ENCODE results near the gene ELOVL6. TPM values are rescaled to one million over a fixed set of nuclear protein-coding genes. Genes with fewer than 3 reads are reported as not detected.
A peak's percentile ranks its signal among the peaks of the same experiment; 100 is the strongest.

ELOVL6 gene
- total RNA-seq, 2 experiments from 2014 or later = 1.6 to 2.9 TPM

- Mint-ChIP-seq H3K27me3 (no peaks in the 10 kb centered on the region), H3K4me1 (ENCODE audit: low read depth) (no peaks in the 10 kb centered on the region), H3K27ac (no peak overlapping the region), H3K9me3 (no peaks in the 10 kb centered on the region), H3K36me3 (ENCODE audit: low read depth) (no peaks in the 10 kb centered on the region), H3K4me3 (no peak overlapping the region)
- no peak for TF ChIP-seq CTCF (IDR thresholded peaks at IDR 0.05)
- Histone ChIP-seq H3K4me1 (ENCODE audit: insufficient read depth, low read length) (no peaks in the 10 kb centered on the region), H3K4me3 (ENCODE audit: low read length) (no peak overlapping the region), H3K9me3 (ENCODE audit: control insufficient read depth in 1 of 2, insufficient read depth in 1 of 2, low read length in 2 of 2) (no peaks in the 10 kb centered on the region), H3K27ac (ENCODE audit: low read depth in 1 of 2, low read length in 2 of 2) (no peak overlapping the region), H3K27me3 (ENCODE audit: control insufficient read depth in 1 of 2, insufficient read depth in 2 of 2, low read length in 2 of 2) (no peaks in the 10 kb centered on the region), H3K36me3 (ENCODE audit: insufficient read depth, low read length) (no peaks in the 10 kb centered on the region)
- ATAC-seq (ENCODE audit: poor library complexity) (no peak), DNase-seq (peak in 2 of 14 experiments; percentile 14 to 19)
- ChIA-PET POLR2A (interaction anchor here (0.6 kb wide), 1 partner anchor 139 kb away, joined by 3 read pairs; no protein-coding TSS in a partner anchor), CTCF (no interaction called here)
- intact Hi-C loops (cut with DNase I, micrococcal nuclease) = no loop called here
These were observed 90.0 kb downstream of the ELOVL6 start for GRCh38 chr4:110108422-110108821.

- H3K36me3 Mint-ChIP-seq (ENCODE audit: low read depth) = no peaks in the 10 kb centered on the region
- ATAC-seq (ENCODE audit: poor library complexity) = no peak
- CTCF ChIA-PET = no interaction called here
These were observed 90.5 kb downstream of the ELOVL6 start for GRCh38 chr4:110107866-110108265.

GRCh38 chr4:110106931-110107296 is 91.5 kb downstream of the ELOVL6 start:
- ATAC-seq (ENCODE audit: poor library complexity) (no peak), DNase-seq (peak in 1 of 14 experiments; percentile 10)
- H3K9me3 ChIP-seq (ENCODE audit: control insufficient read depth in 1 of 2, insufficient read depth in 1 of 2, low read length in 2 of 2) = no peaks in the 10 kb centered on the region
- intact Hi-C loops (cut with DNase I, micrococcal nuclease) = no loop called here
- H3K36me3 ChIP-seq (ENCODE audit: insufficient read depth, low read length) = no peaks in the 10 kb centered on the region
- no peaks in the 10 kb centered on the region for H3K9me3 Mint-ChIP-seq
- POLR2A ChIA-PET = no interaction called here
- H3K27ac ChIP-seq (ENCODE audit: low read depth in 1 of 2, low read length in 2 of 2) = no peak overlapping the region
- no peak overlapping the region for H3K4me3 ChIP-seq (ENCODE audit: low read length)
- no peaks in the 10 kb centered on the region for H3K4me1 Mint-ChIP-seq (ENCODE audit: low read depth)
- H3K27ac Mint-ChIP-seq = no peak overlapping the region
- H3K36me3 Mint-ChIP-seq (ENCODE audit: low read depth) = no peaks in the 10 kb centered on the region
- H3K4me1 ChIP-seq (ENCODE audit: insufficient read depth, low read length) = no peaks in the 10 kb centered on the region
- CTCF ChIA-PET = no interaction called here
- H3K4me3 Mint-ChIP-seq = no peak overlapping the region
- no peaks in the 10 kb centered on the region for H3K27me3 ChIP-seq (ENCODE audit: control insufficient read depth in 1 of 2, insufficient read depth in 2 of 2, low read length in 2 of 2)
- H3K27me3 Mint-ChIP-seq = no peaks in the 10 kb centered on the region
- TF ChIP-seq CTCF (IDR thresholded peaks at IDR 0.05) = no peak

More at GRCh38 chr4:110107866-110108265, 90.5 kb downstream of the ELOVL6 start:
- intact Hi-C loops (cut with DNase I, micrococcal nuclease) = no loop called here
- POLR2A ChIA-PET = no interaction called here
- no peak overlapping the region for H3K27ac Mint-ChIP-seq
- peak in 1 of 14 experiments; percentile 10 for DNase-seq
- Histone ChIP-seq H3K27me3 (ENCODE audit: control insufficient read depth in 1 of 2, insufficient read depth in 2 of 2, low read length in 2 of 2) (no peaks in the 10 kb centered on the region), H3K36me3 (ENCODE audit: insufficient read depth, low read length) (no peaks in the 10 kb centered on the region), H3K4me3 (ENCODE audit: low read length) (no peak overlapping the region), H3K4me1 (ENCODE audit: insufficient read depth, low read length) (no peaks in the 10 kb centered on the region), H3K27ac (ENCODE audit: low read depth in 1 of 2, low read length in 2 of 2) (no peak overlapping the region), H3K9me3 (ENCODE audit: control insufficient read depth in 1 of 2, insufficient read depth in 1 of 2, low read length in 2 of 2) (no peaks in the 10 kb centered on the region)
- H3K4me1 Mint-ChIP-seq (ENCODE audit: low read depth) = no peaks in the 10 kb centered on the region
- no peak overlapping the region for H3K4me3 Mint-ChIP-seq
- no peaks in the 10 kb centered on the region for H3K9me3 Mint-ChIP-seq
- no peaks in the 10 kb centered on the region for H3K27me3 Mint-ChIP-seq
- TF ChIP-seq CTCF (IDR thresholded peaks at IDR 0.05) = no peak
